GM18951 (cell line): ENCODE results near the gene REXO2.

Source experiments
- POLR2A ChIP-seq: IDR thresholded peaks from 4 replicates; pipeline ENCODE4 v1.6.1; 2011; ENCODE audit warnings: mild to moderate bottlenecking; ENCODE audit not compliant: insufficient read length, insufficient read depth; ENCODE audit errors: extremely low read depth
- in situ Hi-C: fragments of 300-500 bp; cut with MboI; formaldehyde crosslinking; loops from one replicate; pipeline ENCODE4 v1.12.0; 2022; ENCODE audit warnings: low sequenced_read_pairs, mixed read lengths, inconsistent platforms; ENCODE audit not compliant: unreplicated experiment

Gene REXO2

DNA sequence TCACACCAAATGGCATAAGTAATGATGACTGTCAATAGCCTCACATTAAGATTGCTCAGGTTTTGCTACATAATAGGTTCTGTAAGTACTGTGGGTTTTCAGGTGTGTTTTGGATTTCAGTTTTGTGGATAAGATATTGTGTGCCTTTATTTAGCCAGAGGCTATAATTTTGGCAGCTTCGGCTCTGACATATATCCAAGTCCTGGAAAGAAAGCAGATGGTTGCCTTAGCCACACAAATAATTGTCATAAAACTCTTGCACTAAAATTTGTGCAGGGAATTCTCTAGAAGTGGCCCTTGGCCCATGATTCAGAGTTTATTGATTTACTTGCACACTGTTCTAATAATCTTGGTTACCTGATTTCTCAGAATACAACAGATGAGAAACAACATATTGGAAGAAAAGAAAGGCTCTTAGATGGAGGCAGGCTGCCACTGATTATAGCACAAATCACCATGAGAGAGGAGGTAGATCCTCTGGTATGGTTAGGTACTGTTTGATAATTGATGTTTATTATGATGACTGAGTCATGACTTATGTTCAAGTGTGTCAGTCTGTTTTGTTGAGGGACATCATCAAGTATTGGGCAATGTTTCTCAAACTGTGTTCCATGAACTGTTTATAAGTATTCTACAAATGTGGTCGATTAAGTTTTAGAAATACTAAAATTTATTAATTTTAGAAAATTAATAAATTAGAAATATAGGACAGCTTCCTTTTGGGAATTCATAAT lies 9.6 kb downstream of the REXO2 start:
- in situ Hi-C loops: no loop called here
- no peak for TF ChIP-seq POLR2A

DNA sequence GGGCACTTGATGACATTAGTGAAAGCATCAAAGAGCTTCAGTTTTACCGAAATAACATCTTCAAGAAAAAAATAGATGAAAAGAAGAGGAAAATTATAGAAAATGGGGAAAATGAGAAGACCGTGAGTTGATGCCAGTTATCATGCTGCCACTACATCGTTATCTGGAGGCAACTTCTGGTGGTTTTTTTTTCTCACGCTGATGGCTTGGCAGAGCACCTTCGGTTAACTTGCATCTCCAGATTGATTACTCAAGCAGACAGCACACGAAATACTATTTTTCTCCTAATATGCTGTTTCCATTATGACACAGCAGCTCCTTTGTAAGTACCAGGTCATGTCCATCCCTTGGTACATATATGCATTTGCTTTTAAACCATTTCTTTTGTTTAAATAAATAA lies 10.6 kb downstream of the REXO2 start:
- in situ Hi-C loops: no loop called here
- no peak for TF ChIP-seq POLR2A

DNA sequence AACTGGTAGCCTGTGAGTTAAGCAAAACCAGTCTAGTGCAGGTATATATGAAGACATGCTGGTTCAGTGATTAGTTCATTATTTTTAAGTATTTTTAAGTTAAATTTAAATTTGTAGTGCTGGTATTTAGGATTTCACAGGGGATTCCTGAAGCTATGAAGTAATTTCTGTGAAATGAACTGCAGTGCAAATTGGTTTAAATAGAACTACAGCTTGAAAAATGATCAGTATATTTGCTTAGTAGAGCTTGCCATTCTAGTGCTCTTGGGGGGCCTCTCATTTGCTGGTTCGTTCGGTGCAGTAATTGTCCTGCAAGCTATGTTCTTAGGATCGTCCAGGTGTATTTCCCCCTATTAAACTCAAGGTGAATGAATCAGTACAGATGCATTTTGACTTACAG lies 13.1 kb downstream of the REXO2 start:
- no peak for TF ChIP-seq POLR2A
- in situ Hi-C loops: no loop called here

DNA sequence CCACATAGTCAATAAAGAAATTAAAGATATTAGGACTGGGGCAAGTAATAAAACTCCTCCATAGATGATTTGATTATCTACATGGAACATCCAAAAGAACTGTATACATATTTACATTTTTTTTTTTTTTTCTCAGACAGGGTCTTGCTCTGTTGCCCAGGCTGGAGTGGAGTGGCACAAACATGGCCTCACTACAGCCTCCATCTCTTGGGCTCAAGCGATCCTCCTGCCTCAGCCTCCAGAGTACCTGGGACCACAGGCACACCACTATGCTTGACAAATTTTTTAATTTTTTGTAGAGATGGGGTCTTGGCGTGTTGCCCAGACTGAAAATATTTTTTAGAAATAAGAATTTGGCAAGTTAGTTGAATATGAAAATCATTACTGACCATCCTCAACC lies 24.7 kb downstream of the REXO2 start:
- in situ Hi-C loops: no loop called here
- TF ChIP-seq POLR2A: no peak

GRCh38 chr11:114466742-114467141 lies 27.5 kb downstream of the REXO2 start:
- in situ Hi-C loops: no loop called here
- no peak for TF ChIP-seq POLR2A

GRCh38 chr11:114472661-114473060 lies 33.4 kb downstream of the REXO2 start:
- no peak for TF ChIP-seq POLR2A
- in situ Hi-C loops: no loop called here

DNA sequence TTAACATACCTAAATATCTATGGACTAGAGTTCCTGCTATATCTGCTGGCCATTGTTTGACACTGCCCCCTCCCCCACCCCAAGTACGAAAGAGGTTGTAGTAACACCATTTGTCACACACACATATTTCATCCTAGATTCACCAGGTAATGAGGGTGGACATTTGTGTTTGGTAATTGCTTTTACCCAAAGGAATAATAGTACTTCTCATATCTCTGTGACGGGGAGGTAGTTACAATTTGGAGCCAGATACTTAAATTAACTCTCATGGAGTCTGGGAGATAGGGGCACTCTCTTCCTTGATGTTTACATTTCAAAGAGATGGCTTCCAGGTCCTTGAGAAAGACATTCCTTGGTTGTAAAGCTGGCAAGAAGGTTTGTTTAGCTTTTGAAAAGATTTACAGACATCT lies 38.7 kb downstream of the REXO2 start:
- TF ChIP-seq POLR2A: no peak
- in situ Hi-C loops: no loop called here

DNA sequence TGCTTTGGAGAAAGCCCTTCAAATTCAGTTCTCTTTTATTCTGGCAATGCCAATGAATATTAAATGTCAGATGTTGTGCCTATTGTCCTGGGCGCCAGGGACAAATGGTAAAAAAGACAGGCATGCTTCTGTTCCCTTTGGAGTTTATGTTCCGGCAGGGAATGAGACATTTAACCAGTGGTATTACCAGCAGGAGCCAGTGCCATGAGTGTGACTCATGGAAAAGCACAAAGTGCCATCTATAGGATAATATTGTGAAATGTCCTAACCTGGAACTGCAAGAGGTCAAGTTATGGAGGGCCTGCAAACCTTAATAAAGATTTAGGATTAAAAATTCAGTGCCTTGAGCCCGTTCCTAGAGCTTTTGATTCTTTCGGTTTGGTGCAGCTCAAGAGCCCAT lies 39.5 kb downstream of the REXO2 start:
- TF ChIP-seq POLR2A: no peak

GRCh38 chr11:114479331-114479730 lies 40.1 kb downstream of the REXO2 start:
- in situ Hi-C loops: no loop called here
- TF ChIP-seq POLR2A: no peak

More for the DNA sequence above, 39.5 kb downstream of the REXO2 start:
- in situ Hi-C loops: no loop called here

DNA sequence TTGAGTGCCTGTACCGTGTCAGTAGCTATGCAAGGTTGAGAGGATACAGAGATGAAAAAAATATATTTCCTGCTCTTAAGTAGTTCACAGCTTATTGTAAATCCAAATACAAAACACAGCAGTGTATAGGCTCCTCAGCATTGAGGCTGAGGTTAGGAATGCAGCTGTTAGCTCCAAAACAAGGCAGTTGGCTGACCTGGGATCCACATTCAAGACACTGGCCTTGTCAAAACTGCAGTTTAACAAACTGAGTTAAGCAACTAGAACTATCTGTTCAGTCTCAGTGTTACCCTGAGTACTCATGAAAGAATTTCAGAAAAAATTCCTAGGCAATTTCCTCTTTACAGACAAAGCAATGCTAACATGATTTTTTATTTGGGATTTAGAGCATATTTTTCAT lies 42.8 kb downstream of the REXO2 start:
- in situ Hi-C loops: no loop called here

GRCh38 chr11:114483929-114484328 lies 44.7 kb downstream of the REXO2 start:
- in situ Hi-C loops: no loop called here
- no peak for TF ChIP-seq POLR2A

More for the DNA sequence above, 42.8 kb downstream of the REXO2 start:
- TF ChIP-seq POLR2A: no peak

GRCh38 chr11:114496915-114497314 lies 57.6 kb downstream of the REXO2 start:
- TF ChIP-seq POLR2A: no peak
- in situ Hi-C loops: no loop called here

GRCh38 chr11:114499756-114500155 lies 60.5 kb downstream of the REXO2 start:
- in situ Hi-C loops: no loop called here
- TF ChIP-seq POLR2A: no peak
